Psoas muscle (tissue), 8 donors: ENCODE measurements around the gene IDH3B. TPM values are rescaled to one million over a fixed set of nuclear protein-coding genes. Genes with fewer than 3 reads are reported as not detected.

ENCODE experiments used
- ATAC-seq, 4 donors: fragments of 200-7000 bp; cut with Tn5 transposase; one replicate each; pipeline ENCODE4 v1.9.1; 2020; ENCODE audit warnings: moderate library complexity in 3 of 4, mild to moderate bottlenecking in 2 of 4
- DNase-seq, 2 donors: peaks; one replicate each; pipeline ENCODE4 v3.0.0-alpha.2; 2020
- H3K27ac ChIP-seq: fragments of 200-600 bp; one replicate; pipeline ENCODE4 v1.8.0; 2022
- H3K27me3 ChIP-seq, 3 donors: fragments of 200-600 bp in 1 of 3; one replicate each; pipeline versions ENCODE4 v1.6.1 to v1.8.0; 2013 to 2022; ENCODE audit warnings: low read length in 2 of 3, mild to moderate bottlenecking in 2 of 3, moderate library complexity in 1 of 3; ENCODE audit not compliant: insufficient read depth in 3 of 3
- H3K36me3 ChIP-seq, 2 donors: fragments of 200-600 bp in 1 of 2; one replicate each; pipeline versions ENCODE4 v1.6.1 to v1.8.0; 2013 to 2022; ENCODE audit warnings: low read depth in 1 of 2, mild to moderate bottlenecking in 1 of 2, moderate library complexity in 1 of 2; ENCODE audit not compliant: insufficient read depth in 1 of 2
- H3K4me1 ChIP-seq: fragments of 200-600 bp; one replicate; pipeline ENCODE4 v1.8.0; 2022
- H3K4me3 ChIP-seq: fragments of 200-600 bp; one replicate; pipeline ENCODE4 v1.8.0; 2022; ENCODE audit warnings: mild to moderate bottlenecking
- H3K9me3 ChIP-seq: fragments of 200-600 bp; one replicate; pipeline ENCODE4 v1.8.0; 2022
- WGBS, 3 donors: extraction: QIAGEN DNeasy Blood & Tissue Kit; methylation state at CpG; one replicate each; pipeline versions ENCODE4 v1.1.6 to v1.1.7; 2013; 5-methylcytosine and 5-hydroxymethylcytosine counted together
- intact Hi-C, 2 donors: fragments of 100-400 bp; cut with DNase I; formaldehyde crosslinking; loops; one replicate each; pipeline versions ENCODE4 v1.11.0 to v1.14.2; 2022
- polyA plus RNA-seq, 3 donors: library from polyadenylated mRNA; stranded (reverse); fragments of 200-250 nt; gene quantifications; one replicate each; pipeline ENCODE4 v1.2.3, GENCODE V29; 2013
- total RNA-seq, 4 donors: library from RNA; stranded (reverse); fragmentation: NEBNext Ultra II Directional in 2 of 4; extraction: Animal tissue kit (Norgen Biotek cat#: 25700) in 2 of 4; gene quantifications; one replicate each; pipeline versions ENCODE4 v1.2.1 to v1.2.4, GENCODE V29; 2021 to 2023
- TF ChIP-seq, protein P1 (sequence below): fragments of 200-600 bp; IDR thresholded peaks from one replicate; pipeline ENCODE4 v1.8.0; 2022; ENCODE audit warnings: antibody characterized with exemption
- donor health status: healthy with polysubstance abuse.
- donor health status: DM: no; HTN: no; CAD: no; lungs with moderate emphysema.
- donor health status: Bipolar disorder and iron deficiency.
- donor health status: healthy.
- donor health status: DM: yes; HTN: yes; CAD: no.
- donor health status: DM: no; HTN: no; CAD: no.
- donor health status: DM: no; HTN: no; CAD: no.
- donor health status: DM: yes; HTN: yes; CAD: no.

IDH3B gene
- total and polyA plus RNA-seq, 7 donors, result 58.8 to 262 (median 133) TPM

DNA sequence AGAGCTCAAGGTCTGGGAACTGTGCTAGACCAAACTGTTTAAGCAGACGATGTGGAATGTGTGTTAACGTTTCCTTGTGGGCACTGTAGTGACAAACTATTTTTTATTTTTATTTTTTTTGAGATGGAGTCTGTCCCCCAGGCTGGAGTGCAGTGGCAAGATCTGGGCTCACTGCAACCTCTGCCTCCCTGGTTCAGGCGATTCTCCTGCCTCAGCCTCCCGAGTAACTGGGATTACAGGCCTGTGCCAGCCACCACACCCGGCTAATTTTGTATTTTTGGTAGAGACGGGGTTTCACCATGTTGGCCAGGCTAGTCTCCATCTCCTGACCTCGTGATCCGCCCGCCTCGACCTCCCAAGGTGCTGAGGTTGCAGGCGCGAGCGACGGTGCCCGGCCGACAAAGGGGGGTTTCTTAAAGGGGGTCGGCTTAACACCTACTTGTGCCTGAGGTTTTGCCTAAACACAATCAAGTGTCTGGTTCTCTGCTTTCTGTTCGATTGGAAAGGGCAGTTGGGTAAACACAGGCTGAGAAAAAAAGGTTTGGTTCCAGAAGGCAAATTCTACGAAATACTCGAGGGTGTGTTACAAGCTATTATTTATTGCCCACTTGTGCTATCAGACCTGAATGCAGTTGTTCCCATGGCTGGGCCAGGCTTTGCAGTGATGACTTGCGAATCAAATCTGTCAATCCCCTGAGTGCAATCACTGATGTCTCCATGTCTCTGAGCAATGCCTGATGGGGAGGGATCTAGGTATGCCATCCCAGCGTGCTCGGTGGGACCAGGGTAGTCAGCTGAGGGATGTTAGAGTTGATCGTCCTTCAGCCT is 10.2 kb downstream of the IDH3B start:
- 28 to 36% (median 31%) methylated on average over 24 of the region's 24 CpGs for WGBS, 3 donors
- no peaks in the 10 kb centered on the region for H3K9me3 ChIP-seq
- H3K4me3 ChIP-seq, result peak overlapping the region; percentile 98
- DNase-seq (no peak), ATAC-seq (no peak)
- no peaks in the 10 kb centered on the region for H3K27me3 ChIP-seq
- H3K4me1 ChIP-seq, result peaks cover 18% of the 10 kb centered on the region
- H3K36me3 ChIP-seq, result peaks cover 19 to 55% of the 10 kb centered on the region in 2 donors
- intact Hi-C loops, result loop anchor here (5.0 to 10.0 kb wide), 2 partner anchors 126 to 179 kb away; partner anchors contain the start of gene SNRPB (in 1 of the 2)
- TF ChIP-seq, protein P1, sequence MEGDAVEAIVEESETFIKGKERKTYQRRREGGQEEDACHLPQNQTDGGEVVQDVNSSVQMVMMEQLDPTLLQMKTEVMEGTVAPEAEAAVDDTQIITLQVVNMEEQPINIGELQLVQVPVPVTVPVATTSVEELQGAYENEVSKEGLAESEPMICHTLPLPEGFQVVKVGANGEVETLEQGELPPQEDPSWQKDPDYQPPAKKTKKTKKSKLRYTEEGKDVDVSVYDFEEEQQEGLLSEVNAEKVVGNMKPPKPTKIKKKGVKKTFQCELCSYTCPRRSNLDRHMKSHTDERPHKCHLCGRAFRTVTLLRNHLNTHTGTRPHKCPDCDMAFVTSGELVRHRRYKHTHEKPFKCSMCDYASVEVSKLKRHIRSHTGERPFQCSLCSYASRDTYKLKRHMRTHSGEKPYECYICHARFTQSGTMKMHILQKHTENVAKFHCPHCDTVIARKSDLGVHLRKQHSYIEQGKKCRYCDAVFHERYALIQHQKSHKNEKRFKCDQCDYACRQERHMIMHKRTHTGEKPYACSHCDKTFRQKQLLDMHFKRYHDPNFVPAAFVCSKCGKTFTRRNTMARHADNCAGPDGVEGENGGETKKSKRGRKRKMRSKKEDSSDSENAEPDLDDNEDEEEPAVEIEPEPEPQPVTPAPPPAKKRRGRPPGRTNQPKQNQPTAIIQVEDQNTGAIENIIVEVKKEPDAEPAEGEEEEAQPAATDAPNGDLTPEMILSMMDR, result no peak
- H3K27ac ChIP-seq, result peak overlapping the region; percentile 95

DNA sequence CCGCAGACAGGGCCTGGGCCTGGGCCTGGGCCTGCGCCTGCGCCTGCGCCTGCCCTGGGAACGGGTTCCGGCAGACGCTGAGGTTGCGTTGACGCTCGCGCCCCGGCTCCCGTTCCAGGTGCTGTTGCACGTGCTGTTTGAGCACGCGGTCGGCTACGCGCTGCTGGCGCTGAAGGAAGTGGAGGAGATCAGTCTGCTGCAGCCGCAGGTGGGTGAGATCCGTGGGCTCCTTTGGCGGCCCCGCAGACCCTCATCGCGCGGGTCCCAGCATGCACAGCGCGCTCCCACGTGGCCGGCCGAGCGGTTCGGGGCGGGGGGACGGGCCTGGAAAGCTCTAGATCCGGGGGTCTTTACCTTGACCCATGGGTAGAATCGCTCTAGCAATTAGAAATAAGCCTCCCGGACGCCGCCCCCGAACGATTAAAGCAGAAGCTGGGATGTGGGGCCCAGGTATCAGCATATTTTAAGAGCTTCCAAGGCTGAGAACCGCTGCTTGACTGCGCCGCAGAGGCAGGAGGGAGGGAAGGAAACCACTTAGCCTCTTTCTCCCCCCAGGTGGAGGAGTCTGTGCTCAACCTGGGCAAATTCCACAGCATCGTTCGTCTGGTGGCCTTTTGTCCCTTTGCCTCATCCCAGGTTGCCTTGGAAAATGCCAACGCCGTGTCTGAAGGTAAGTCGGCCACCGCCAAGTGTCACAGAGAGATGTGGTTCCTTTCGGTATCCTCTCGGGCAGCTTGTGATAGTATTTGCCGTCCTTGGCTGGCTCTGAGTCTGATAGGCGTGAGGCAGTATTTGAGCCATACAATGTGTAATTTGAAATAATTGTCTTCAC is 11.1 kb downstream of the IDH3B start:
- Histone ChIP-seq H3K4me3 (peak overlapping the region; percentile 98), H3K9me3 (no peaks in the 10 kb centered on the region), H3K4me1 (peaks cover 18% of the 10 kb centered on the region), H3K27ac (peak overlapping the region; percentile 95), H3K27me3 (no peaks in the 10 kb centered on the region), H3K36me3 (peaks cover 19 to 46% of the 10 kb centered on the region in 2 donors)
- ATAC-seq (peak; percentile 67 to 72 (median 71)), DNase-seq (peak in 1 of 2 donors; percentile 51)
- TF ChIP-seq, protein P1, result no peak
- WGBS, 3 donors, result 0 to 1% (median 1%) methylated on average over 46 to 56 of the region's 56 CpGs
- intact Hi-C loops, result loop anchor here (5.0 to 10.0 kb wide), 2 partner anchors 126 to 178 kb away; partner anchors contain the start of gene SNRPB (in 1 of the 2)

DNA sequence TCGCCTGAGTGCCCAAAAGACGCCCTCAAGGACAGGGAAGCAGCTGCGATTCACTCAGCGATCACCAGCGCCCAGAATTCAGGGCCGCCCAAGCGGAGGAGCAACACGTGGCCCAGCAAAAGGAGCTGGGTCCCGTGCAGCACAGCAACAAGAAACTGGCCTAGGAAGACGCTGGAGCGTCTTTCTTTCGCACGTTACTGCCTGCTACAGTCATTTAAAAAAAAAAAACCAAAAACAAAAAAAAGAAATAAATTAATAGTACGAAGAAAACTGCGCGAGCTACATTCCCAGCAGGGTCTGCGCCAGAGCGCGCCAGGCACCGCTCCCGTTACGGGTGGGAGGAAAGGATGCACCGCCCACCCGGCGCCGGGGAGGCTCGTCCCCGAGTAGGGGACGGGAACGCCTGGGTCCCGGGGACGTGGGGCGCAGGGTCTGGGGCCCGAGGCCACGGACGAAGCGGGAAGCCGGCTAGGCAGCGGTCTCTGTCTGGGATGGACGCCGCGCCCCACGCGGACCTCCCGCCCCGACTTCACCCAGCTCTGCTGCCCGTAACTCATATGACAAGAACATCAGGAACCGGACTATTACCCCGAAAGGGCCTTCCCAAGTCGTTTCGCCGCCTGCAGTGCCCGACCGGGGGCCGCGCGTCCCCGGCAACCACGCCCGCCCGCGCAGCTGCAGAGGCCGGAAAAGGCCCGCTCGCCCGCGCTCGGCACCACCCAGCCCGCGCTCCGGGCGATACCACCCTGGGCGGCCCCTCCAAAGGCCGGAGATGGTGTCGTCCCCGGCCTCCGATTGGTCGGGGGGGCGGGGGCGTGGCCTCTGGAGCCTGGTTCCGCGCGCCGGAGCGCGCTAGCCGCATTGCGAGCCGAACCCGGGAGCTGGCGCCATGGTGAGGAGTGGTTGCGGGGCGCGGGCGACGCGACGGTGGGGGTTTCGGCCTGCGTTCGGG is 12.0 kb downstream of the IDH3B start, which contains the start of gene NOP56:
Gene NOP56 (plus strand): TSS at position 861 of the 952 bp plus-strand sequence. CDS start 29 bp downstream, at position 890.
- TF ChIP-seq, protein P1, result no peak
- peak within 1 kb of the TSS; percentile 95 for H3K27ac ChIP-seq
- H3K4me3 ChIP-seq, result peak within 1 kb of the TSS; percentile 98
- ATAC-seq (peak; percentile 96 to 99 (median 98)), DNase-seq (peak; percentile 93 to 96)
- 0 to 1% (median 0%) methylated on average over 73 to 101 of the region's 101 CpGs for WGBS, 3 donors
- intact Hi-C loops, result loop anchor here (5.0 to 10.0 kb wide), 2 partner anchors 125 to 177 kb away; partner anchors contain the start of gene SNRPB (in 1 of the 2)
- H3K36me3 ChIP-seq, result peaks cover 18 to 37% of the 10 kb centered on the region in 2 donors
- H3K4me1 ChIP-seq, result peaks cover 18% of the 10 kb centered on the region
- no peaks in the 10 kb centered on the region for H3K9me3 ChIP-seq
- no peaks in the 10 kb centered on the region for H3K27me3 ChIP-seq

DNA sequence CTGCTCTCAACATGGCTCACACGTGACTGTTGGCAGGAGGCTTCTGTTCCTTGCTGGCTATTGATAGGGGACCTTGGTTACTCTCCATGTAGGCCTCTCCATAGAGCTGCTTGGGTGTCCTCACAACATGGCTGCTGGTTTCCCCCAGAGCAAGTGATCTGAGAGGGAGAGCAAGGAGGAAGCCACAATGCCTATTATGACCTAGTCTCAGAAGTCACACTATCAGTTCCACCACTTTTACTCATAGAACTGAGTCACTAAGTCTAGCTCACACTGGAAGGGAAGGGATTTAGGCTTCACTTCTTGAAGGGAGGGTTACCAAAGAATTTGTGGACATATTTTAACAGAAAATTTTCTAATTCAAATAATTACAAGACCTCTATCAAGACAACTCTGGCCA is 20.3 kb downstream of the IDH3B start:
- H3K4me3 ChIP-seq, result no peak overlapping the region
- H3K9me3 ChIP-seq, result no peaks in the 10 kb centered on the region
- H3K27ac ChIP-seq, result no peak overlapping the region
- intact Hi-C loops, result no loop called here
- WGBS, 3 donors, result 84 to 90% (median 88%) methylated on average over 1 of the region's 1 CpG
- no peaks in the 10 kb centered on the region for H3K4me1 ChIP-seq
- ATAC-seq (no peak), DNase-seq (no peak)
- peaks cover 3 to 27% of the 10 kb centered on the region in 2 donors for H3K36me3 ChIP-seq
- H3K27me3 ChIP-seq, result no peaks in the 10 kb centered on the region
- TF ChIP-seq, protein P1, result no peak
